Activated CD8-positive, alpha-beta T cell treated with anti-CD3 and anti-CD28 coated beads for 36 hours (primary cell): Measurements from ENCODE around the gene KLHL30. TPM values are rescaled to one million over a fixed set of nuclear protein-coding genes. Genes with fewer than 3 reads are reported as not detected.

ENCODE experiments used
- total RNA-seq, 2 experiments: library from RNA; stranded (reverse); gene quantifications; one replicate each; pipeline ENCODE4 v1.2.3, GENCODE V29; 2021

KLHL30 gene
- total RNA-seq, 2 experiments from 2014 or later: not detected

Other genes starting within 250 kb of the KLHL30 start
- gene UBE2F, start 171.7 kb upstream of the KLHL30 start, total RNA-seq: 10 to 100 TPM; 96.5 to 99.5 TPM
- gene SCLY, start 77.7 kb upstream of the KLHL30 start, total RNA-seq: 10 to 100 TPM; 77.9 to 93.2 TPM
- gene ESPNL, start 38.3 kb upstream of the KLHL30 start, total RNA-seq: under 1 TPM; 0.11 to 0.27 TPM
- 1 to 10 TPM in 1 of 2 experiments, under 1 TPM in 1; 0.99 to 1.0 TPM for gene ERFE, start 20.3 kb downstream of the KLHL30 start, total RNA-seq
- 10 to 100 TPM; 42.1 to 43.3 TPM for gene ILKAP, start 65.0 kb downstream of the KLHL30 start, total RNA-seq
- gene HES6, start 101.4 kb downstream of the KLHL30 start, total RNA-seq: 1 to 10 TPM; 5.2 to 5.6 TPM
- 10 to 100 TPM; 17.4 to 17.6 TPM for gene PER2, start 149.9 kb downstream of the KLHL30 start, total RNA-seq
- gene TRAF3IP1, start 181.8 kb downstream of the KLHL30 start, total RNA-seq: 1 to 10 TPM; 7.1 to 7.9 TPM